ENCODE measurements around the gene TRPM5.

The TRPM5 gene

GRCh38 chr11:2471048-2471803, 26.9 kb upstream of the TRPM5 start:
- ChIA-PET CTCF (no interaction called here), POLR2A (no interaction called here)
- DNase-seq (ENCODE audit: low read depth, low spot score), result no peak
- TF ChIP-seq CTCF (IDR thresholded peaks at IDR 0.05; ENCODE audit: insufficient read depth, low read length, missing control alignments), result no peak
- H3K4me3 ChIP-seq (ENCODE audit: low read depth, low read length), result no peak overlapping the region

- DNase-seq (ENCODE audit: low read depth, low spot score), result no peak
- ChIA-PET POLR2A (no interaction called here), CTCF (no interaction called here)
- H3K4me3 ChIP-seq (ENCODE audit: low read depth, low read length), result no peak overlapping the region
- no peak for TF ChIP-seq CTCF (IDR thresholded peaks at IDR 0.05; ENCODE audit: insufficient read depth, low read length, missing control alignments)
Measured at GRCh38 chr11:2470495-2470894, 26.2 kb upstream of the TRPM5 start.

GRCh38 chr11:2468363-2469235, 24.3 kb upstream of the TRPM5 start:
- ChIA-PET CTCF (interaction anchor here (2.3 kb wide), 1 partner anchor 48 kb away, joined by 6 read pairs; no protein-coding TSS in a partner anchor), POLR2A (no interaction called here)

GRCh38 chr11:2467695-2468055, 23.4 kb upstream of the TRPM5 start:
- no peak for TF ChIP-seq CTCF (IDR thresholded peaks at IDR 0.05; ENCODE audit: insufficient read depth, low read length, missing control alignments)
- H3K4me3 ChIP-seq (ENCODE audit: low read depth, low read length), result no peak overlapping the region
- ChIA-PET POLR2A (no interaction called here), CTCF (interaction anchor here (0.9 to 2.3 kb wide), 2 partner anchors 47 to 63 kb away, joined by 3 to 6 read pairs; no protein-coding TSS in a partner anchor)
- DNase-seq (ENCODE audit: low read depth, low spot score), result no peak

More at GRCh38 chr11:2468363-2469235, 24.3 kb upstream of the TRPM5 start:
- no peak for TF ChIP-seq CTCF (IDR thresholded peaks at IDR 0.05; ENCODE audit: insufficient read depth, low read length, missing control alignments)
- H3K4me3 ChIP-seq (ENCODE audit: low read depth, low read length), result no peak overlapping the region
- DNase-seq (ENCODE audit: low read depth, low spot score), result no peak

- H3K4me3 ChIP-seq (ENCODE audit: low read depth, low read length), result no peak overlapping the region
- ChIA-PET POLR2A (no interaction called here), CTCF (interaction anchor here (0.9 to 2.3 kb wide), 2 partner anchors 46 to 64 kb away, joined by 3 to 6 read pairs; no protein-coding TSS in a partner anchor)
- no peak for TF ChIP-seq CTCF (IDR thresholded peaks at IDR 0.05; ENCODE audit: insufficient read depth, low read length, missing control alignments)
- no peak for DNase-seq (ENCODE audit: low read depth, low spot score)
Measured at GRCh38 chr11:2466869-2467694, 22.8 kb upstream of the TRPM5 start.

Data from AG04449 (cell line).